ENCODE data around the gene LDLRAP1.

GRCh38 chr1:25572708-25573590 lies 29.5 kb downstream of the LDLRAP1 start:
- TF ChIP-seq CTCF (IDR thresholded peaks at IDR 0.05; ENCODE audit: insufficient read depth, low read depth, low read length) = peak; percentile 58
- TF ChIP-seq EZH2 (IDR thresholded peaks at IDR 0.05; ENCODE audit: insufficient read depth, low read length) = no peak

All from astrocyte (in vitro differentiated cells and primary cell).